ENCODE measurements around the gene TFCP2L1.

TFCP2L1 gene

DNA sequence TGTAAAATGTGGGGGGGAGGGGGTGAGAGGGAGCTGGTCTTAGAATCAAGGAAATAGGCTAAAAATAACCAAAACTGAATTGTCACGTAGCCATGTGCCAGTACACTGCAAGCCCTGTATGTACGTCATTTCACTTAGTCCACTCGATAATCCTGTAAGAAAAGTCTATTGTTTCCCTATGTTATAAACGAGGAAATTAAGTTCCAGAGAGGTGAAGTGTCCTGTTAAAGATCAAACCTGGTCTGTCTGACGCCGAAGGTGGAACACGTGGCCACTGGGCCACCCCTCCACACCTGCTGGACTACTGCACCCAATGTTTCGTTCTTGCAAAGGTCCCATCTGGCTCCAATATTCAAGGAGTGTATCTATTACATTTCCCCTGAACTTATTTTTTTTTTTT is 29.6 kb downstream of the TFCP2L1 start:
- TF ChIP-seq, protein P1, sequence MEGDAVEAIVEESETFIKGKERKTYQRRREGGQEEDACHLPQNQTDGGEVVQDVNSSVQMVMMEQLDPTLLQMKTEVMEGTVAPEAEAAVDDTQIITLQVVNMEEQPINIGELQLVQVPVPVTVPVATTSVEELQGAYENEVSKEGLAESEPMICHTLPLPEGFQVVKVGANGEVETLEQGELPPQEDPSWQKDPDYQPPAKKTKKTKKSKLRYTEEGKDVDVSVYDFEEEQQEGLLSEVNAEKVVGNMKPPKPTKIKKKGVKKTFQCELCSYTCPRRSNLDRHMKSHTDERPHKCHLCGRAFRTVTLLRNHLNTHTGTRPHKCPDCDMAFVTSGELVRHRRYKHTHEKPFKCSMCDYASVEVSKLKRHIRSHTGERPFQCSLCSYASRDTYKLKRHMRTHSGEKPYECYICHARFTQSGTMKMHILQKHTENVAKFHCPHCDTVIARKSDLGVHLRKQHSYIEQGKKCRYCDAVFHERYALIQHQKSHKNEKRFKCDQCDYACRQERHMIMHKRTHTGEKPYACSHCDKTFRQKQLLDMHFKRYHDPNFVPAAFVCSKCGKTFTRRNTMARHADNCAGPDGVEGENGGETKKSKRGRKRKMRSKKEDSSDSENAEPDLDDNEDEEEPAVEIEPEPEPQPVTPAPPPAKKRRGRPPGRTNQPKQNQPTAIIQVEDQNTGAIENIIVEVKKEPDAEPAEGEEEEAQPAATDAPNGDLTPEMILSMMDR (conservative IDR thresholded peaks at IDR 0.05; ENCODE audit: low read depth, low read length), result no peak
- no peak overlapping the region for H3K4me3 ChIP-seq (ENCODE audit: low read depth, low read length)
- no peak for DNase-seq (ENCODE audit: low read depth)

DNA sequence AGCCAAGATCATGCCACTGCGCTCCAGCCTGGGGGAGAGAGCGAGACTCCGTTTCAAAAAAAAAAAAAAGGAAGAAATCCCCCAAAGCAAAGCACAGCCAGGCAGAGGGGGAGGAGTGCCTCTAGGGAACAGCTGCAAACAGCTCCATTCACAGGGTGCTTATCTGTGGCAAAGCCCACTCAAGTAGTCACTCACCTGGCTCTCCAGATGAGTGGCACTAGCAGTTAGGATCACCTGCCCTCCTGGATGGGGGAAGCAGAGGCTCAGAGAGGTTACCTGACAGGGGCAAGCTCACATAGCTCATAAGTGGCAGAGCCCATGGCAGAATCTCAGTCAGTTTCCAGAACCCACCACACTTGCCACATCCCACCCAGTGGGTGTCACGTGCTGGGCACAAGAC is 30.3 kb downstream of the TFCP2L1 start:
- TF ChIP-seq, protein P1 (conservative IDR thresholded peaks at IDR 0.05; ENCODE audit: low read depth, low read length), result no peak
- H3K4me3 ChIP-seq (ENCODE audit: low read depth, low read length), result no peak overlapping the region
- DNase-seq (ENCODE audit: low read depth), result no peak

DNA sequence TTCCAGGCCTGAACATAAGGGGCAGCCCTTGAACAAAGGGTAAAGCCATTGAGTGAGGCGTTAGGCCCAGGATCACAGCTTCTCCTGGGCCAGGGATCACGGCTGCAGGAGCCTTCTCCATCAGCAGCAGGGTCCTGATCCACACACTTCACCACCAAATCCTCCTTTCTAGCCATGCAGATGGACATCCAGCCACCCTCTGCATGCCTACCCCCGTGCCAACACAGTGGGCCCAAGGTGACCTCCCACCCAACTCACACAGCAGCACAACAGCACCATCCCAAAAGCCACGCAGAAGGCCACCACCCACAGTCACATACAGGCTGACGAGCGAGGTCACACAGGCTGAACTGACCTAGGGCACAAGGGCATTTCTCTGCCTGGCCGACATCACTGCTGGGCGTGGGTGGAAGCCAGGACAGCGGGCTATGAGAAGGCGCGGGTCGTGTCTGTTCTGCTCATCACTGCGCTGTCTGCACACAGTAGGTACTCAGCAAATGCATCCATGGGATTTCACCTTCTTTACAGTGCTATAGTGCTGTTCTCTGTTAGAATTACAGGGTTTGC is 31.2 kb downstream of the TFCP2L1 start:
- no peak overlapping the region for H3K4me3 ChIP-seq (ENCODE audit: low read depth, low read length)
- TF ChIP-seq, protein P1 (conservative IDR thresholded peaks at IDR 0.05; ENCODE audit: low read depth, low read length), result no peak
- DNase-seq (ENCODE audit: low read depth), result no peak

DNA sequence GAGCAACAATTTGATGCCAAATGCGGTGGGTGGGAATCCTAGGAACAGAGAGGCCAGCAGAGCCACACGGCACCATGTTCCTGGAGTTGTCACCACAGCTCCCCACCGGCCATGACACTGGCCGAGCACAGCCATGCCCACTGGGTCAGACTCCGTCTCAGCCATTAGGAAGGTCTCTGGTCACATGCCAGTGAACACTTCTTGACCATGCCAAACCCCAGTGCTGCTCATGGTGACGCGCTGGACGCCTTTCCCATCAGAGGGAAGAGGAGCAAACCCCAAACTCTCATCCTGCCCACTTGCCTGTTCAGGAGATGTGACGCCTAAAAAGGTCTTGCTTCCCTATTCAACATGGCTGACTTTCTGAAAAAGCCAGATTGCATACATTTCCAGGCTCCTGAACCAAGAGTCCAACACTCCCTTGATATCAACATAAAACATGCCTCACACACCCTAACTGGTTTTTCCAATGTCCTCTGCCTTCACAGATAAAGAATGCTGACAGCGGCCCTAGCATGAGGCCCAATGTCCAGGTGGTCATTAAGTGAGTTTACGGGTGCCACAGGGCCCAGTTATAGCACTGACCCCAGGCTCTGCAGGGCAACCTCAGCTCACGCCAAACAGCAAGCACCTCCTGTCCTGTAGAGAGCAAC is 31.9 kb downstream of the TFCP2L1 start:
- H3K4me3 ChIP-seq (ENCODE audit: low read depth, low read length), result no peak overlapping the region

DNA sequence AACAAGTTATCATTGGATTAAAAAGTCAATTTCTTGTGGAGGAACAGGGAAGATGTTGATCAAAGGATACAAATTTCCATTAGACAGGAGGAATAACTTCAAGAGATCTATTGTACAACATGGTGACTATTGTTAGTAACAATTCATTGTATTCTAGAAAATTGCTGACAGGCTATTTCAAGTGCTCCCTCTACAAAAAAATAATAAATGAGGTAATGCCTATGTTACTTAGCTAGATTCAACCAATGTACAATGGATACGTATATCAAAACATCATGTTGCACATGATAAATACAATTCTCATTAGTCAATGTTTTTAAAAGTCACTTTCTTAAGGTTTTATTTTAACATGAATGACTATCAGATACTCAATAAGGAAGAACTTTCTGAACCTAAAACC is 33.5 kb downstream of the TFCP2L1 start:
- TF ChIP-seq, protein P1 (conservative IDR thresholded peaks at IDR 0.05; ENCODE audit: low read depth, low read length), result no peak
- DNase-seq (ENCODE audit: low read depth), result no peak

More for the DNA sequence above, 31.9 kb downstream of the TFCP2L1 start:
- TF ChIP-seq, protein P1 (conservative IDR thresholded peaks at IDR 0.05; ENCODE audit: low read depth, low read length), result no peak
- DNase-seq (ENCODE audit: low read depth), result no peak

DNA sequence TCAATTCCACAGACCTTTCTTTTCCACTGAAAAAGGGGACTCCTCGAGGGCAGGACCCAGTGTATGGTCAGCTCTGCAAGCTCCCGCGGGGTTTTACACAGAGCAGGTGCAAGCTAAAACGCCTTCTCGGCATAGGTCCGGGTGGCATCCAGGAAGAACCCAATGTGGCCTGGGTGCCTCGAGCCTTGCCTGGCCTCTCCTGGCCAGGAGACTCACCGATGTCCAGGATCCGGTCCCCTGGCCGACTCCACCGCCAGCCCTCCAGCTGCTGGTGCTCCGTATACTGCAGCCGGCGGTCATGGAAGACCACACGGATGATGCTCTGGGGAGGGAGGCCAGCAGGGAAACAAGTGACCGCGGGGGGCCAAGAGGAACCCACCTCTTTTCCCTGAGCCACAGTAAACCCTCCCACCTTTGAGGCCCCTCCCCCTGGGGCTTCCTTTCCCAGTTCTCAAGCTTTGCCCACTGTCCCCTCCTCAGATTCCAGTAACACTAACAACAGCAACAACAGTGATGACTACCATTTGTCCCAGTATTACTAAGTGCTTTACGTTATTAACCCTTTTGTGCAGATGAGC is 36.1 kb downstream of the TFCP2L1 start:
- TF ChIP-seq, protein P1 (conservative IDR thresholded peaks at IDR 0.05; ENCODE audit: low read depth, low read length), result no peak
- no peak for DNase-seq (ENCODE audit: low read depth)
- no peak overlapping the region for H3K4me3 ChIP-seq (ENCODE audit: low read depth, low read length)

More for the DNA sequence above, 33.5 kb downstream of the TFCP2L1 start:
- no peak overlapping the region for H3K4me3 ChIP-seq (ENCODE audit: low read depth, low read length)
